ENCODE results near the gene THG1L. TPM values are rescaled to one million over a fixed set of nuclear protein-coding genes. Genes with fewer than 3 reads are reported as not detected.

THG1L gene
- total RNA-seq, 1 experiment from 2014 or later: 27.1 TPM

DNA sequence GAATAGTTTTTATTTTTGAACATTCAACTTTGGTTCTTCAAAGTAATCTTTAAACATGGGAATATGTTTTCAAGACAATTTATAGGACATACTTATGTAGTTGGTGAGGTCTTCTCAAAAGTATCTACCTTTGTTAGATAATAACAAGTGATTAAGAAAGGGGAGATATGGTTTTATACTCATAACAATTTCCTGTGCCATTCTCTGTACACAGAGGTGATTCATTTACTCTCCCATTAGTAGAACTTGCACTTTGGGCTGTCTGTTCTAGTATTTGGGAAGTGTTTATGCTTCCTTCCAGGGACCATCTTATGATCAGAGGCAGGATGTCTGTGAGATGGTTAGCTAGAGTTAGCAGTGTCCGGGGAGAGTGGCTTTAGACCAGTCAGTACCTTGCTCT is 27.5 kb downstream of the THG1L start:
- DNase-seq (ENCODE audit: low spot score): no peak

DNA sequence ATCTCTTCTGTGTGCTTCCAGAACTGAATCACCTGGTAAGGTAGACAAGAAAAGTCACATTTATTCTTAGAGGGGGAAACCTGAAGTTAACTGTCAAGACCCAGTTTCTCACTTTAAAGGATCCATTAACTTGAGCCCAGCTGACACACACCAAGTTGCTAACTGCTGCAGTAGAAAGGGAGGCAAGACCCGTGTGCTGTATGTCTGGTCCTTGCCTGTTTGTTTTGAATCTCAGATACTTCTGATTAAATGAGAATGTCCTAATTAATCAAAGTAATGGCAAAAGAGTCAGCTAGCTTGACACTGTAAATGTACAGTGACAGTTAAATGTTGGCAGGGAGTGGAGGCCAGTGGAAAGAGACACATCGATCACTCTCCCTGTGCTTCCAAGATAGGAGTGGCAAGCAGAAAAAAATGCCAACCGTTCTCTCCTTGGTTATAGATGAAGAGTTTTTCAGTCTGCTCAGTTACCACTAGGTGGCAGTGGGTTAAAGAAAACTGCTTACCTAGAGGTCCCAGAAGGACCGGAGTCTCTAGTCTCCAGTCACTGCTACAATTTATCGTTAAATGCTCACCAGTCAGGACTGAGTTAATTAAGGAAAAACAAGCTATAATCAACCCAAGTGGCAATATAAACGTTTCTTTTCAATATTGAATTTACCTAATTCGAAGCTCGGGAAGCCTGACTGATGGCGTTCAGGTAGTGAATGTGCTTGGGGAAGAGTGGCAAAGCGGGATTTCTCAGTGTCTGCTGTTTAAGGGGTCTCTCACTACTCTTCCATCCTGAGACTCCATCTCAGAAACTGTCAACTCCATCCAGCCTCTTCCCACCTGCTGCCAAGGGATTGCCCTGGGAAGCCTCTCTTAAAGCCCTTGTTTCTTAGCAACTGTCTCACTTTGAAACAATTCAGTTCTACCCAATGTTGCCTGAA is 30.7 kb downstream of the THG1L start:
- DNase-seq (ENCODE audit: low spot score): peak; percentile 62

DNA sequence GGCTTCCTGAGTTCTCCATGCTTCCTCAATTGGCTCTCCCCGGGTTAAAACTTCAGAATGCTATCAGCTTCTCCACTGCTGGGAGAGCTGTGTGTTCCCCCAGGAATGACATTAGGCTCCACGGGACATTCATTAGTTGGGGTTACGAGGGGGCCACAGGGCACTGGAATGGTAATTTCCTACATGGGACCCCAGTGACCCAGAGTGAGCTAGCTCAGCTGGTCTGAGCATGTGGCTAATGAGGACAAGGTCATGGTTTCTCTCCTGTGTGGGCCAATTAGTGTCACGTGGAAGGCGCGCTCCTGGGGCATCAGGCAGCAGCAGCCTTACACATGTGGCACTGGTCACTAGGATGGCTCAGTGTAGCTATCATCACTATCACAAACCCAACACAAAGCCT is 33.3 kb downstream of the THG1L start:
- no peak for DNase-seq (ENCODE audit: low spot score)

DNA sequence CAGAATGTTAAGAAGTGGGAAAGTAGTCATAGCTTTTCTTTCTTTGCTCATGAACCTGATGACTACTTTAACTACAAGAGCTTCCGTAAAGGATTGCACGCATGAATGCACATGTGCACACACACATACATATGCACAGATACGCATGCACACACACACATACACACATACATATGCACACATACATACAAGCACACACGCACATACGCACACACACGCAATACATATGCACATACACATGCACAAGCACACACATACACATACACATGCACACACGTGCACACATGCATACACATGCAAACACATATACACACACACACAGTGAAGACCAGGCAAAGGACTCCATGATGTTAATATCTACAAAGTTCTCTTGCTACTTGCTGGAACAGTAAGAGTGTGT is 35.2 kb downstream of the THG1L start:
- no peak for DNase-seq (ENCODE audit: low spot score)

DNA sequence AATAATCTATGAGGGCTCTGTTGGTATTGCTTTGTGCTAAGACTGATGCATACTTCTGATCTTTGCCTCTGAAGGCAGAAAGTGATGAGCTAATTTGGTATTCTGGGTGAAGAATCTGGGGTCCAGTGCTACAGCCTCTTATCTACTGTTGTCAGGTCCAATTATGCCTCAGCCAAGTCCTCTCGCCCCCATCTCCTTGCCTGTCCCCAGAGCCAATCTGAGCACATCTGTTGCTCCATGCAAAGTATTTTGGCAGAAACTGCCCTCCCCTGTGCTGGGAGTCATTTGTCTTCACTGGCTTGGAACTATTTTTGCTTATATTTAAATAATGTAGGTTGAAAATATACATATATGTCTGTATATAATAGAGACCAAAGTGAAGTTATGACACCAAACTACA is 35.7 kb downstream of the THG1L start:
- DNase-seq (ENCODE audit: low spot score): no peak

DNA sequence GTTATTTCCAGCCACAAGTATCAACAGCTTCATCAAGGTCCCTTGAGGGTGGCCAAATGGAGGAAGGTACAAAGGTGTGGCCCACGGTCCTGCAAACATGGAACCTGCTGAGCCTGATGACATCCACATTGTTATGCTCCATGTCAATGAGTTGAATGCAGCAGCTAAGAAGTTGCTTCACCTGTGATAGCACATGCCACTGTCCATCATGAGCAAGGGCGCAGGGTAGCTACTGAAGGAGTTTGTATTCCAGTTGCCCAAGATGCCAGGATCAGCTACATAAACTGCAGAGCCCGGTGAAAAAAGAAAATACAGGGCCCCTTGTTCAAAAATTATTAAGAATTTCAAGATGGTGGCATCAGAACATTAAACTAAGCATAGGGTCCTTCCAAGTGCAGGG is 36.5 kb downstream of the THG1L start:
- no peak for DNase-seq (ENCODE audit: low spot score)

DNA sequence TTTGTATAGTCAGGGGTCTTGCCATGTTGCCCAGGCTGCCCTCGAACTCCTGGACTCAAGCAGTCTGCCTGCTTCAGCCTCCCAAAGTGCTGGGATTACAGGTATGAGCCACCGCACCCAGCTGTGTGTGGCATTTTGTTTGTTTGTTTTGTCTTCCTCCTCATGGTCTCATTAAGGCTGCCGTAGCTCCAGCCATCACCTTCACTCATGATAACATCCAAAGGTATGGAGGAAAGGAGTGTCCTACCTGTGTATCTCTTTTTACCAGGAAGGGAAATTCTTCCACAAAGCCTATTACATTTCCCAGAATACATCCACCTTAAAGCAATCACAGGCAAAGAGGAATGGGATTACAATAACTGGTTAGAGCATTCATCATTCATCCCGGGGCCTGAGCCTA is 39.4 kb downstream of the THG1L start:
- no peak for DNase-seq (ENCODE audit: low spot score)

DNA sequence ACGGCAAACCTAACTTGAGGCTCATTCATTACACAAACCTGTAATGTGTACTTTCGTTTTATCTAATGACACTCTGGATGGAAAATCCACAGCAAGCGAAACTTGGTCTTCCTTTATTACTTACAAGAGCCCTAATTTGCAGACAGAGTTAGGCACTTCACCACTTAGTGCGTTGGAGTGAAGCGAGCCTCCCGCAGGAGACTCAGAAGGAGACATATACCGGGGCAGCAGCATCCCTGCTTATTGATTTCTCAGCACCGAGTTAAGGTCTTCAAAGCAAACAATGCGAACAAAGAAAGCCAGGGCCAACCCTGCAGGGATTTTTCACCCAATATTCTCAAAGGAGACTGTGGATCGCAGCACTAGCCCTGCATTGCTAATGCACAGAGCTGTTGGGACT is 40.9 kb downstream of the THG1L start:
- DNase-seq (ENCODE audit: low spot score): no peak

DNA sequence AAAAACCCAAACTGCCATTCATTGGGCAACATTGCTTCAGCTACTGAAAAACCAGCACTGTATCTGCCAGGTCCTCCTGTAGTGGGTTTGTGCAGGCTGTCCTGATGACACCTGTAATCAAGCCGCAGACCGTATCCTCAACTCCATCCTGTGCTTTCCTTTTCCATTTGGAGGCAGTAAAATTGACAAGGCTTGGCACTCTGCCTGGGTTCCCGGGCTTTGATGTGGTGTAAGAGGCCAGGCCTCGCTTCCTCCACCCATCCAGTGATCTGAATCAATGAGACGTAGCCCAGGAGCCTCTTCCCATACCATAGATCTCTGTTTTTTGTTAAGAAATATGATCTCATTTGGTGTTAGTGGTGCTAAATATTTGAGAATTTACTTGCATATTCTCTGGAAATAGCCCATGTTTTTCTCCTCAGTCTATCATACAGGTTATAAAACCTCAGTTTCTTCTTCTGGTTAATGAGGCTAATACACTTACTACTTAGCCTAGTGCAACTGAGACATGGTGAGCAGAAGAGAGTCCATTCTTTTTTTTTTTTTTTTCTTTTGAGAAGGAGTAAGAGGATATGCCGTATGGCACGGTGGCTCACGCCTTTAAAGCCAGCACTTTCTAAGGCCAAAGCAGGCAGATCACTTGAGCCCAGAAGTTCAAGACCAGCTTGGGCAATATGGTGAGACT is 47.0 kb downstream of the THG1L start:
- DNase-seq (ENCODE audit: low spot score): peak; percentile 23

DNA sequence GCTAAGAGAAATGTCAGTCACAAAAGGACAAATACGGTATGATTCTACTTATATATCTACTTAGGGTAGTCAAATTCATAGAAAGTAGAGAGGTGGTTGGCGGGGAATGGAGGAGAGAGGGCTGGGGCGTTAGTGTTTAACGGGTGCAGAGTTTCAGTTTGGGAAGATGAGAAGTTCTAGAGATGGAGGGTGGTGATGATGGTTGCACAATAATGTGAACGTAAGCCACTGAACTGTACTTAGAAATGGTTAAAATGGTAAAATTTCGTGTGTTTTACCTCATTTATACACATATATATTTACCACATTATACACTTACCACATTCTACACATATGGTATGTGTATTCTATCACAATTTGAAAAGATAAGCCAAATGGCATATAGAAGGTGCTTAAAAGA is 48.0 kb downstream of the THG1L start:
- no peak for DNase-seq (ENCODE audit: low spot score)

DNA sequence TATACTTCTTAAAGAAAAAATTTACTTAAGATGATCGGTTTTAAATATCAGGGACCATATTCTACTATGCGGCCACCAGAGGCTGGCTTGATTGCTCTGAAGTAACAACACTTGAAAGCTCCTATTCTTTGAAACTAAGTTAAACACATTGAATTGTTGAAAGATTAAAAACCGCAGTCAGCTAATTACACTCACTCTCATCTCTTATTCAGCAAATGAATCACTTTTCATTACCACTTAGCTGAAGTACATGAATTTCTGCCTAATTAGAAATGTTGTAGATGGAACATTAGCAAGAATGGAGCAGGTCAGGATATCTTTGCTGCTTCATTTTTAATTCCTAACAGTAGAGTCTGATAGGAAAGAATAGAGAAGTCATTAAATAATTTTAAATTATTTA is 54.6 kb downstream of the THG1L start:
- DNase-seq (ENCODE audit: low spot score): no peak

Other genes with a start within 250 kb of the THG1L start
- gene ADAM19, start 155.6 kb upstream of the THG1L start, total RNA-seq (2014; rRNA removed; shearing (Covaris generic)): 4.9 and 5.6 TPM in 2 replicates
- gene SOX30, start 79.0 kb upstream of the THG1L start, total RNA-seq (2014; rRNA removed; shearing (Covaris generic)): not detected in 2 replicates
- gene C5orf52, start 59.9 kb upstream of the THG1L start, total RNA-seq (2014; rRNA removed; shearing (Covaris generic)): not detected in 2 replicates
- 2.0 and 2.4 TPM in 2 replicates for gene LSM11, start 12.3 kb downstream of the THG1L start, total RNA-seq (2014; rRNA removed; shearing (Covaris generic))
- gene CLINT1, start 127.7 kb downstream of the THG1L start, total RNA-seq (2014; rRNA removed; shearing (Covaris generic)): 30.5 and 43.3 TPM in 2 replicates

Measured in H4 (cell line).